ENCODE data around the gene NKAPD1.
"Not testable (repeated sequence)": the region's sequence is repeated elsewhere in the genome, so short reads cannot be mapped to it uniquely, and the experiment has no call there.

NKAPD1 gene

DNA sequence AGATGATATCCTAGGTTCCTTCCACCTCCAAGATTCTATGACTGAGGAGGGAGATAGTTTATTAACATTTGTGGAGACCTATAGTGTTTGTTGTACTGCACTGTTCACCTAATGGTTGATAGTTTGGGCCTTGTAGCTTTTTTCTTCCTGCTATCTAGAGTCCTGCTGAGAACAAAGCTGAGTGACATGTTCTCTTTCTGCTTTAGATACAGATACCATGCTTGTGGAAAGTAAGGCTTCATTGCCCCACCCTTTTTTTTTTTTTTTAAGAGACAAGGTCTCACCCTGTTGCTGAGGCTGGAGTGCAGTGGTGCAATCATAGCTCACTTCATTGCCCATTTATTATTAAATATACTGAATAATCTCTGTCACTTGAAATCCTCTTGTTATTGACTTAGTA lies 36.6 kb upstream of the NKAPD1 start:
- no peaks in the 10 kb centered on the region for H3K27me3 ChIP-seq (ENCODE audit: insufficient read depth, insufficient read length)
- TF ChIP-seq ZNF274 (IDR thresholded peaks at IDR 0.05; ENCODE audit: low read depth, low read length) (no peak), YY1 (IDR thresholded peaks at IDR 0.05; ENCODE audit: insufficient read depth, insufficient read length) (no peak), SUZ12 (IDR thresholded peaks at IDR 0.05; ENCODE audit: extremely low read depth, insufficient read depth, insufficient read length) (no peak)
- H3K36me3 ChIP-seq (ENCODE audit: insufficient read depth, insufficient read length, low read length) = peaks cover 58% of the 10 kb centered on the region
- no peaks in the 10 kb centered on the region for H3K4me1 ChIP-seq (ENCODE audit: insufficient read depth, insufficient read length)
- no peak for DNase-seq (ENCODE audit: low read depth, low spot score)
- no peak overlapping the region for H3K9ac ChIP-seq (ENCODE audit: insufficient read length, low read depth)
- H3K9me3 ChIP-seq (ENCODE audit: insufficient read depth, low read length) = no peaks in the 10 kb centered on the region
- H3K4me3 ChIP-seq (ENCODE audit: insufficient read length, low read depth) = no peak overlapping the region

DNA sequence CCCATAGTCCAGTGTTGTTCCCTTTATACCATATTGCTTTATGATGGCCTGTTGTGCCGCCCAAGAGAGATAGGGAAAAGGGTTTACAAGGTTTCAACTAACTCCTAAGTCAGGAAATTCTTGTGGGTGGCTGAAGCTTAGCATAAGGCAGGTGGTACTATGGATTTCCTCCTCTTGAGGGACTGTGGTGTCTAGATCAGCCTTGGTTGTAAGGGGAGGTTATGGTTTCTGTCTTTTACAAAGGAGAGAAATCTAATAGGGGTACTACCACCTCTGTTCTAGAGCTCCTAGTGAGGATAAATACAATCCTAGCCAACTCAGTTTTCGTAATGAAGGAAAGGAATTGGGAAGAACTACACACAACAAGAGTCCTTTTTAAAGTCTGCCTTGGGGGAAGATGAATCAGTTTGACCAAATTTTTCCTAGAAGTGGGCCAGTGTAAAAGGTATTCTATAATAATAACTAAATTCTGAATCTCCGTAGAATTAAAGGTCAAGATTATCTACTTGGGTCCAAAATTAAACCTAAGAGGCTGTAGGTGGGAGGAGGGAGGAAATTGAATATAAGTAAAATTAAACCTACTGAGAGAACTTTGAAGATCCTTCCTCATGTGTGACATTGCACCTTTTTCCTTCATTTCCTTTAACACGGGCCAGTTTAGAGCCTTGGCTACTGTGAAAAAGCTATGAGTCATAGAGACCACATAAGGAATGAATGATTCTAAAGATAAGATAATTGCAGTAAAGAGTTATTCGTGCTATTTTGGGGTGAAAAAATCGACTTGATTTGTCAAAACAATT lies 31.7 kb upstream of the NKAPD1 start:
- no peaks in the 10 kb centered on the region for H3K4me1 ChIP-seq (ENCODE audit: insufficient read depth, insufficient read length)
- no peak overlapping the region for H3K9ac ChIP-seq (ENCODE audit: insufficient read length, low read depth)
- H3K4me3 ChIP-seq (ENCODE audit: insufficient read length, low read depth) = no peak overlapping the region
- DNase-seq (ENCODE audit: low read depth, low spot score) = no peak
- no peaks in the 10 kb centered on the region for H3K9me3 ChIP-seq (ENCODE audit: insufficient read depth, low read length)
- H3K36me3 ChIP-seq (ENCODE audit: insufficient read depth, insufficient read length, low read length) = peaks cover 69% of the 10 kb centered on the region
- TF ChIP-seq ZNF274 (IDR thresholded peaks at IDR 0.05; ENCODE audit: low read depth, low read length) (no peak), YY1 (IDR thresholded peaks at IDR 0.05; ENCODE audit: insufficient read depth, insufficient read length) (no peak), SUZ12 (IDR thresholded peaks at IDR 0.05; ENCODE audit: extremely low read depth, insufficient read depth, insufficient read length) (no peak)
- no peaks in the 10 kb centered on the region for H3K27me3 ChIP-seq (ENCODE audit: insufficient read depth, insufficient read length)

DNA sequence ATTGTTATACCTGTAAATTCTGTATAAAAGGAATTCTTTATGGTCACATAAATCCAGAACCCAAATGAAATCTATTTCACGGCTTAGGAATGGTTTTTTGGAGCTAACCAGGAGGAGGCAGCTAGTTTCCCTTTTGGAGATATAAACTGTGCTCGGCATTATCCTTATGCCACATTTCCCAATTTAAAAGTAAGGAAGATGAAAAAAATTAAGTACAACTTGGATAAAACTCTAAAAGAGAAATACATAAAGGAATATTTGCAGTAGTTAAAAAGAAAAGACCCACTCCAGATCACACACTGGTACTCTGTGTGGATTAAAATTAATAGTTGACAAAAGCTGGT lies 31.2 kb upstream of the NKAPD1 start:
- H3K4me3 ChIP-seq (ENCODE audit: insufficient read length, low read depth) = no peak overlapping the region
- no peak overlapping the region for H3K9ac ChIP-seq (ENCODE audit: insufficient read length, low read depth)
- H3K27me3 ChIP-seq (ENCODE audit: insufficient read depth, insufficient read length) = no peaks in the 10 kb centered on the region
- no peaks in the 10 kb centered on the region for H3K4me1 ChIP-seq (ENCODE audit: insufficient read depth, insufficient read length)
- no peak for DNase-seq (ENCODE audit: low read depth, low spot score)
- TF ChIP-seq YY1 (IDR thresholded peaks at IDR 0.05; ENCODE audit: insufficient read depth, insufficient read length) (no peak), ZNF274 (IDR thresholded peaks at IDR 0.05; ENCODE audit: low read depth, low read length) (no peak), SUZ12 (IDR thresholded peaks at IDR 0.05; ENCODE audit: extremely low read depth, insufficient read depth, insufficient read length) (no peak)
- H3K36me3 ChIP-seq (ENCODE audit: insufficient read depth, insufficient read length, low read length) = peaks cover 63% of the 10 kb centered on the region
- no peaks in the 10 kb centered on the region for H3K9me3 ChIP-seq (ENCODE audit: insufficient read depth, low read length)

DNA sequence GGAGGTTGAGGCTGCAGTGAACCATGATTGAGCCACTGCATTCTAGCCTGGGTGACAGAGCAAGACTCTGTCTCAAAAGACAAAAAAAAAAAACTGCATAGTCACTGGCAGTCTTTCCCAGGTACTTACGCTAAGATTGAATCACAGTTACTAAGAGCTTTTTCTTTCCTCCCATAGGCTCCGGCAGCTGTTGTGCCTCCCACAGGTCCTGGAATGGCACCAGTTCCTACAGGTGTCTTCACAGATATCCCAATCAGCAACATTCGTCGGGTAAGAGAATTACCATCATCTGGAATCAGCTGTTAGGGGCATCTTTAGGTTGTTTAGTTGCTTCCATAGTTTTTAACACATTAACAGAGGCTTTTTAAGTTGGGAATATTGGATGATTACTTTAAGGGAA lies 29.1 kb upstream of the NKAPD1 start:
- peaks cover 49% of the 10 kb centered on the region for H3K36me3 ChIP-seq (ENCODE audit: insufficient read depth, insufficient read length, low read length)

DNA sequence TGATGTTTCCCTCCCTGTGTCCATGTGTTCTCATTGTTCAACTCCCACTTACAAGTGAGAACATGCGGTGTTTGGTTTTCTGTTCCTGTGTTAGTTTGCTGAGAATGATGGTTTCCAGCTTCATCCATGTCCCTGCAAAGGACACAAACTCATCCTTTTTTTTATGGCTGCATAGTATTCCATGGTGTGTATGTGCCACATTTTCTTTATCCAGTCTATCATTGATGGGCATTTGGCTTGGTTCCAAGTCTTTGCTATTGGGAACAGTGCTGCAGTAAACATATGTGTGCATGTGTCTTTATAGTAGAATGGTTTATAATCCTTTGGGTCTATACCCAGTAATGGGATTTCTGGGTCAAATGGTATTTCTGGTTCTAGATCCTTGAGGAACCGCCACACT lies 27.5 kb upstream of the NKAPD1 start:
- not testable (repeated sequence) for H3K9me3 ChIP-seq (ENCODE audit: insufficient read depth, low read length); DNase-seq (ENCODE audit: low read depth, low spot score); H3K4me1 ChIP-seq (ENCODE audit: insufficient read depth, insufficient read length); H3K9ac ChIP-seq (ENCODE audit: insufficient read length, low read depth); H3K4me3 ChIP-seq (ENCODE audit: insufficient read length, low read depth); H3K27me3 ChIP-seq (ENCODE audit: insufficient read depth, insufficient read length)
- H3K36me3 ChIP-seq (ENCODE audit: insufficient read depth, insufficient read length, low read length) = peaks cover 45% of the 10 kb centered on the region

More for the DNA sequence above, 29.1 kb upstream of the NKAPD1 start:
- no peak for DNase-seq (ENCODE audit: low read depth, low spot score)
- Histone ChIP-seq H3K9me3 (ENCODE audit: insufficient read depth, low read length) (no peaks in the 10 kb centered on the region), H3K9ac (ENCODE audit: insufficient read length, low read depth) (no peak overlapping the region), H3K4me1 (ENCODE audit: insufficient read depth, insufficient read length) (no peaks in the 10 kb centered on the region), H3K27me3 (ENCODE audit: insufficient read depth, insufficient read length) (no peaks in the 10 kb centered on the region), H3K4me3 (ENCODE audit: insufficient read length, low read depth) (no peak overlapping the region)
- TF ChIP-seq ZNF274 (IDR thresholded peaks at IDR 0.05; ENCODE audit: low read depth, low read length) = no peak
- TF ChIP-seq YY1 (IDR thresholded peaks at IDR 0.05; ENCODE audit: insufficient read depth, insufficient read length) = no peak
- TF ChIP-seq SUZ12 (IDR thresholded peaks at IDR 0.05; ENCODE audit: extremely low read depth, insufficient read depth, insufficient read length) = no peak

DNA sequence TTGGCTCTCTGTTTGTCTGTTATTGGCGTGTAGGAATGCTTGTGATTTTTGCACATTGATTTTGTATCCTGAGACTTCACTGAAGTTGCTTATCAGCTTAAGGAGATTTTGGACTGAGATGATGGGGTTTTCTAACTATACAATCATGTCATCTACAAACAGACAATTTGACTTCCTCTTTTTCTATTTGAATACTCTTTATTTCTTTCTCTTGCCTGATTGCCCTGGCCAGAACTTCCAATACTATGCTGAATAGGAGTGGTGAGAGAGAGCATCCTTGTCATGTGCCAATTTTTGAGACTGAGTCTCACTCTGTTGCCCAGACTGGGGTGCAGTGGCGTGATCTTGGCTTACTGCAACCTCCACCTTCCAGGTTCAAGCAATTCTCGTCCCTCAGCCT lies 25.8 kb upstream of the NKAPD1 start:
- not testable (repeated sequence) for H3K4me1 ChIP-seq (ENCODE audit: insufficient read depth, insufficient read length)

DNA sequence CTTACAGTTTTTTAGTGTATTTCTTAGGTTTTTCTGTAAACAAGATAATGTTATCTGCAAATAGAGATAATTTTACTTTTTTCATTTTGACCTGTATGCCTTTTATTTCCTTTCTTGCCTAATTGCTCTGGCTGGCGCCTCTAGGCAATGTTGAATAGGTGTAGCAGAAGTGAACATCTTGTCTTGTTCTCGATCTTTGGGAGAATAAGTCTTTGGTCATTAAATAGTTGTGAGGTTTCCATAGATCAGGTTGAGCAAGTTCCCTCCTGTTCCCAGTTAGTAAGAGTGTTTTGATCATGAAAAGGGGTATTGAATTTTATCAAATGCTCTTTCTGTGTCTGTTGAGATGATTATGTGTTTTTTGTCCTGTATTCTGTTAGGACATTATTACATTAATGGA lies 24.3 kb upstream of the NKAPD1 start:
- TF ChIP-seq SUZ12 (IDR thresholded peaks at IDR 0.05; ENCODE audit: extremely low read depth, insufficient read depth, insufficient read length) (no peak), ZNF274 (IDR thresholded peaks at IDR 0.05; ENCODE audit: low read depth, low read length) (no peak), YY1 (IDR thresholded peaks at IDR 0.05; ENCODE audit: insufficient read depth, insufficient read length) (no peak)
- H3K9ac ChIP-seq (ENCODE audit: insufficient read length, low read depth) = no peak overlapping the region

More for the DNA sequence above, 25.8 kb upstream of the NKAPD1 start:
- DNase-seq (ENCODE audit: low read depth, low spot score); H3K9ac ChIP-seq (ENCODE audit: insufficient read length, low read depth); H3K4me3 ChIP-seq (ENCODE audit: insufficient read length, low read depth); H3K9me3 ChIP-seq (ENCODE audit: insufficient read depth, low read length); H3K27me3 ChIP-seq (ENCODE audit: insufficient read depth, insufficient read length): not testable (repeated sequence)
- peaks cover 53% of the 10 kb centered on the region for H3K36me3 ChIP-seq (ENCODE audit: insufficient read depth, insufficient read length, low read length)

DNA sequence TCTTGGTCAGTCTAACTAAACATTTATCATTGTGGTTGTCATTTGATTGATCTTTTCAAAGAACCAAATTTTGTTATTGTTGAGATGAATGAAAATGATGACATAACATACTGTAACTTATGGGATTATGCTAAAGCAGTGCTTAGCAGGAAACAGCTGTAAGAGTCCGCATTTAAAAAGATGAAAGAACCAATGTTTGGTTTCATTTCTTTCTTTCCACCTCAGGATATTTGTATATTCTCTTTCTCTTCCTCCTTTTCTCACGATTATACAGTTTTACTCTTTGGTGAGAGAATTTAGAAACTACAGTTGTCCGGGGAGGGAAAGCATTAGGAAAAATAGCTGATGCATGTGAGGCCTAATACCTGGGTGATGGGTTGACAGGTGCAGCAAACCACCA lies 23.4 kb upstream of the NKAPD1 start:
- DNase-seq (ENCODE audit: low read depth, low spot score) = no peak
- TF ChIP-seq ZNF274 (IDR thresholded peaks at IDR 0.05; ENCODE audit: low read depth, low read length) (no peak), SUZ12 (IDR thresholded peaks at IDR 0.05; ENCODE audit: extremely low read depth, insufficient read depth, insufficient read length) (no peak), YY1 (IDR thresholded peaks at IDR 0.05; ENCODE audit: insufficient read depth, insufficient read length) (no peak)
- Histone ChIP-seq H3K4me1 (ENCODE audit: insufficient read depth, insufficient read length) (no peaks in the 10 kb centered on the region), H3K9ac (ENCODE audit: insufficient read length, low read depth) (no peak overlapping the region), H3K4me3 (ENCODE audit: insufficient read length, low read depth) (no peak overlapping the region), H3K27me3 (ENCODE audit: insufficient read depth, insufficient read length) (no peaks in the 10 kb centered on the region), H3K9me3 (ENCODE audit: insufficient read depth, low read length) (no peaks in the 10 kb centered on the region), H3K36me3 (ENCODE audit: insufficient read depth, insufficient read length, low read length) (peaks cover 42% of the 10 kb centered on the region)

More for the DNA sequence above, 24.3 kb upstream of the NKAPD1 start:
- Histone ChIP-seq H3K4me3 (ENCODE audit: insufficient read length, low read depth) (no peak overlapping the region), H3K36me3 (ENCODE audit: insufficient read depth, insufficient read length, low read length) (peaks cover 50% of the 10 kb centered on the region), H3K27me3 (ENCODE audit: insufficient read depth, insufficient read length) (no peaks in the 10 kb centered on the region), H3K9me3 (ENCODE audit: insufficient read depth, low read length) (no peaks in the 10 kb centered on the region), H3K4me1 (ENCODE audit: insufficient read depth, insufficient read length) (no peaks in the 10 kb centered on the region)
- DNase-seq (ENCODE audit: low read depth, low spot score) = no peak

Measured in NT2/D1 (cell line).